Measurements from ENCODE around the gene DIABLO.
A peak's percentile ranks its signal among the peaks of the same experiment; 100 is the strongest.

DIABLO gene

GRCh38 chr12:122206976-122207375, 18.9 kb downstream of the DIABLO start:
- Histone ChIP-seq H3K14ac (ENCODE audit: low read length) (no peak overlapping the region), H2BK5ac (ENCODE audit: low read depth, low read length, poor library complexity) (no peak overlapping the region), H2BK12ac (ENCODE audit: low read length) (no peak overlapping the region), H3K79me2 (ENCODE audit: control insufficient read depth, insufficient read depth, low read length, poor library complexity) (no peaks in the 10 kb centered on the region), H3K36me3 (ENCODE audit: control insufficient read depth in 1 of 2, insufficient read depth in 2 of 2, low read length in 2 of 2) (peaks cover 31 to 40% of the 10 kb centered on the region in 2 experiments), H3K27ac (ENCODE audit: low read depth, low read length) (no peak overlapping the region), H3K23ac (ENCODE audit: low read length) (no peak overlapping the region), H3K4me1 (ENCODE audit: control insufficient read depth in 1 of 2, insufficient read depth in 2 of 2, low read length in 2 of 2) (peaks cover 6 to 9% of the 10 kb centered on the region in 2 experiments), H3K9ac (ENCODE audit: low read length) (no peak overlapping the region), H4K12ac (ENCODE audit: low read depth, low read length) (no peak overlapping the region), H3K4me3 (ENCODE audit: low read depth, low read length) (no peak overlapping the region), H3K4ac (ENCODE audit: low read depth, low read length) (no peak overlapping the region), H3K27me3 (ENCODE audit: insufficient read depth, low read length) (peaks cover 13% of the 10 kb centered on the region), H3K79me1 (ENCODE audit: low read length) (peaks cover 2% of the 10 kb centered on the region), H2AFZ (ENCODE audit: insufficient read depth, low read length, poor library complexity) (no peak overlapping the region), H2AK5ac (ENCODE audit: low read length) (no peak overlapping the region), H3K18ac (ENCODE audit: low read length) (no peak overlapping the region), H4K8ac (ENCODE audit: low read depth, low read length) (no peak overlapping the region), H4K91ac (ENCODE audit: low read depth, low read length) (no peak overlapping the region), H3K9me3 (ENCODE audit: insufficient read depth, low read depth, low read length) (peaks cover 1% of the 10 kb centered on the region), H3K4me2 (ENCODE audit: low read length) (no peak overlapping the region), H2BK120ac (ENCODE audit: insufficient read depth, low read length, poor library complexity) (no peak overlapping the region)
- DNase-seq: no peak
- no CpG with 5 or more reads among the region's 8 CpGs for WGBS (ENCODE audit: extremely low coverage, insufficient coverage, insufficient read length)

GRCh38 chr12:122206111-122206881, 19.6 kb downstream of the DIABLO start:
- no peak overlapping the region for H2BK120ac ChIP-seq (ENCODE audit: insufficient read depth, low read length, poor library complexity)
- no peak overlapping the region for H3K23ac ChIP-seq (ENCODE audit: low read length)
- no peak overlapping the region for H3K9ac ChIP-seq (ENCODE audit: low read length)
- no peak overlapping the region for H2AK5ac ChIP-seq (ENCODE audit: low read length)
- no CpG with 5 or more reads among the region's 27 CpGs for whole genome bisulfite sequencing (ENCODE audit: extremely low coverage, insufficient coverage, insufficient read length)
- no peak overlapping the region for H4K8ac ChIP-seq (ENCODE audit: low read depth, low read length)
- H3K4ac ChIP-seq (ENCODE audit: low read depth, low read length): no peak overlapping the region
- no peak overlapping the region for H3K18ac ChIP-seq (ENCODE audit: low read length)
- no peak overlapping the region for H4K12ac ChIP-seq (ENCODE audit: low read depth, low read length)
- no peak overlapping the region for H4K91ac ChIP-seq (ENCODE audit: low read depth, low read length)
- H3K36me3 ChIP-seq (ENCODE audit: control insufficient read depth in 1 of 2, insufficient read depth in 2 of 2, low read length in 2 of 2): peaks cover 27 to 38% of the 10 kb centered on the region in 2 experiments
- no peak for DNase-seq
- no peak overlapping the region for H2AFZ ChIP-seq (ENCODE audit: insufficient read depth, low read length, poor library complexity)
- H3K27ac ChIP-seq (ENCODE audit: low read depth, low read length): no peak overlapping the region
- no peak overlapping the region for H2BK12ac ChIP-seq (ENCODE audit: low read length)
- peaks cover 6 to 9% of the 10 kb centered on the region in 2 experiments for H3K4me1 ChIP-seq (ENCODE audit: control insufficient read depth in 1 of 2, insufficient read depth in 2 of 2, low read length in 2 of 2)
- H2BK5ac ChIP-seq (ENCODE audit: low read depth, low read length, poor library complexity): no peak overlapping the region
- H3K79me2 ChIP-seq (ENCODE audit: control insufficient read depth, insufficient read depth, low read length, poor library complexity): no peaks in the 10 kb centered on the region
- H3K27me3 ChIP-seq (ENCODE audit: insufficient read depth, low read length): peaks cover 13% of the 10 kb centered on the region
- peaks cover 1% of the 10 kb centered on the region for H3K9me3 ChIP-seq (ENCODE audit: insufficient read depth, low read depth, low read length)
- H3K4me3 ChIP-seq (ENCODE audit: low read depth, low read length): no peak overlapping the region
- H3K14ac ChIP-seq (ENCODE audit: low read length): no peak overlapping the region
- H3K4me2 ChIP-seq (ENCODE audit: low read length): no peak overlapping the region
- H3K79me1 ChIP-seq (ENCODE audit: low read length): peaks cover 2% of the 10 kb centered on the region

- no CpG with 5 or more reads among the region's 23 CpGs for WGBS (ENCODE audit: extremely low coverage, insufficient coverage, insufficient read length)
- Histone ChIP-seq H3K18ac (ENCODE audit: low read length) (no peak overlapping the region), H4K8ac (ENCODE audit: low read depth, low read length) (no peak overlapping the region)
Observed at GRCh38 chr12:122205053-122205925, 20.6 kb downstream of the DIABLO start.

GRCh38 chr12:122204167-122205052, 21.4 kb downstream of the DIABLO start:
- H3K23ac ChIP-seq (ENCODE audit: low read length): no peak overlapping the region
- peaks cover 6 to 10% of the 10 kb centered on the region in 2 experiments for H3K4me1 ChIP-seq (ENCODE audit: control insufficient read depth in 1 of 2, insufficient read depth in 2 of 2, low read length in 2 of 2)
- peaks cover 2% of the 10 kb centered on the region for H3K79me1 ChIP-seq (ENCODE audit: low read length)
- no peak overlapping the region for H3K18ac ChIP-seq (ENCODE audit: low read length)
- no peak overlapping the region for H2AK5ac ChIP-seq (ENCODE audit: low read length)
- no peak overlapping the region for H2BK12ac ChIP-seq (ENCODE audit: low read length)
- no peak overlapping the region for H4K8ac ChIP-seq (ENCODE audit: low read depth, low read length)
- H2BK120ac ChIP-seq (ENCODE audit: insufficient read depth, low read length, poor library complexity): no peak overlapping the region
- H3K27me3 ChIP-seq (ENCODE audit: insufficient read depth, low read length): peaks cover 13% of the 10 kb centered on the region
- no peak for DNase-seq
- H3K27ac ChIP-seq (ENCODE audit: low read depth, low read length): no peak overlapping the region
- peaks cover 22 to 29% of the 10 kb centered on the region in 2 experiments for H3K36me3 ChIP-seq (ENCODE audit: control insufficient read depth in 1 of 2, insufficient read depth in 2 of 2, low read length in 2 of 2)
- no CpG with 5 or more reads among the region's 71 CpGs for WGBS (ENCODE audit: extremely low coverage, insufficient coverage, insufficient read length)
- peak overlapping the region; percentile 66 for H2AFZ ChIP-seq (ENCODE audit: insufficient read depth, low read length, poor library complexity)
- no peak overlapping the region for H3K14ac ChIP-seq (ENCODE audit: low read length)
- H3K4ac ChIP-seq (ENCODE audit: low read depth, low read length): no peak overlapping the region
- no peak overlapping the region for H4K12ac ChIP-seq (ENCODE audit: low read depth, low read length)
- peak overlapping the region; percentile 65 for H3K4me2 ChIP-seq (ENCODE audit: low read length)
- H4K91ac ChIP-seq (ENCODE audit: low read depth, low read length): no peak overlapping the region
- H3K9ac ChIP-seq (ENCODE audit: low read length): no peak overlapping the region
- peak overlapping the region; percentile 57 for H3K4me3 ChIP-seq (ENCODE audit: low read depth, low read length)
- peaks cover 1% of the 10 kb centered on the region for H3K9me3 ChIP-seq (ENCODE audit: insufficient read depth, low read depth, low read length)
- H2BK5ac ChIP-seq (ENCODE audit: low read depth, low read length, poor library complexity): no peak overlapping the region
- H3K79me2 ChIP-seq (ENCODE audit: control insufficient read depth, insufficient read depth, low read length, poor library complexity): no peaks in the 10 kb centered on the region

More at GRCh38 chr12:122205053-122205925, 20.6 kb downstream of the DIABLO start:
- Histone ChIP-seq H3K79me2 (ENCODE audit: control insufficient read depth, insufficient read depth, low read length, poor library complexity) (no peaks in the 10 kb centered on the region), H2AFZ (ENCODE audit: insufficient read depth, low read length, poor library complexity) (no peak overlapping the region), H3K4me2 (ENCODE audit: low read length) (no peak overlapping the region), H3K4me1 (ENCODE audit: control insufficient read depth in 1 of 2, insufficient read depth in 2 of 2, low read length in 2 of 2) (peaks cover 6 to 10% of the 10 kb centered on the region in 2 experiments), H2BK12ac (ENCODE audit: low read length) (no peak overlapping the region), H3K79me1 (ENCODE audit: low read length) (peaks cover 2% of the 10 kb centered on the region), H3K14ac (ENCODE audit: low read length) (no peak overlapping the region), H2BK5ac (ENCODE audit: low read depth, low read length, poor library complexity) (no peak overlapping the region), H3K27me3 (ENCODE audit: insufficient read depth, low read length) (peaks cover 13% of the 10 kb centered on the region), H3K23ac (ENCODE audit: low read length) (no peak overlapping the region), H3K27ac (ENCODE audit: low read depth, low read length) (no peak overlapping the region), H2BK120ac (ENCODE audit: insufficient read depth, low read length, poor library complexity) (no peak overlapping the region), H3K4ac (ENCODE audit: low read depth, low read length) (no peak overlapping the region), H3K36me3 (ENCODE audit: control insufficient read depth in 1 of 2, insufficient read depth in 2 of 2, low read length in 2 of 2) (peaks cover 22 to 32% of the 10 kb centered on the region in 2 experiments), H4K91ac (ENCODE audit: low read depth, low read length) (no peak overlapping the region), H2AK5ac (ENCODE audit: low read length) (no peak overlapping the region), H4K12ac (ENCODE audit: low read depth, low read length) (no peak overlapping the region), H3K4me3 (ENCODE audit: low read depth, low read length) (no peak overlapping the region), H3K9ac (ENCODE audit: low read length) (no peak overlapping the region), H3K9me3 (ENCODE audit: insufficient read depth, low read depth, low read length) (peaks cover 1% of the 10 kb centered on the region)
- DNase-seq: no peak

All from trophoblast cell (in vitro differentiated cells and primary cell).